ENCODE results near the gene KHNYN. TPM values are rescaled to one million over a fixed set of nuclear protein-coding genes. Genes with fewer than 3 reads are reported as not detected.
"Not testable (repeated sequence)": the region's sequence is repeated elsewhere in the genome, so short reads cannot be mapped to it uniquely, and the experiment has no call there.

KHNYN gene
- polyA plus RNA-seq, 1 experiment, result 19.7 TPM

DNA sequence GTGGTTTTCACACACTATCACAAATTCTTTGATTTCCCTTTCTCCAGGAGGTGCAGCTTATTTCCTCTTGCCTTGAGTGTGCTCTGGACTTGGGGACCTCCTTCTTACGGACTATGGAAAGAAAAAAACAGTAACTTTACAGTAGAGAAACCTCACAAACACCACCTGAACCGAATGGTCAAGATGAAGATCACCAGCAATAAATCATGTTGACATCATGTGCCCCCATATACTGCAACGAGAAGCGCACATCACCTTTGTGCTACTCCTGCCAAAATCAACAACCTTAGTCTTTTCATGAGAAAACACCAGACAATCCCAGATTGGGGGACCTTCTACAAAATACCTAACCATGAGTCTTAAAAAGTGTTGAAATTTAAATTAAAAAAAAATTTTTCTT, 44.2 kb upstream of the KHNYN start:
- TF ChIP-seq, protein P1, sequence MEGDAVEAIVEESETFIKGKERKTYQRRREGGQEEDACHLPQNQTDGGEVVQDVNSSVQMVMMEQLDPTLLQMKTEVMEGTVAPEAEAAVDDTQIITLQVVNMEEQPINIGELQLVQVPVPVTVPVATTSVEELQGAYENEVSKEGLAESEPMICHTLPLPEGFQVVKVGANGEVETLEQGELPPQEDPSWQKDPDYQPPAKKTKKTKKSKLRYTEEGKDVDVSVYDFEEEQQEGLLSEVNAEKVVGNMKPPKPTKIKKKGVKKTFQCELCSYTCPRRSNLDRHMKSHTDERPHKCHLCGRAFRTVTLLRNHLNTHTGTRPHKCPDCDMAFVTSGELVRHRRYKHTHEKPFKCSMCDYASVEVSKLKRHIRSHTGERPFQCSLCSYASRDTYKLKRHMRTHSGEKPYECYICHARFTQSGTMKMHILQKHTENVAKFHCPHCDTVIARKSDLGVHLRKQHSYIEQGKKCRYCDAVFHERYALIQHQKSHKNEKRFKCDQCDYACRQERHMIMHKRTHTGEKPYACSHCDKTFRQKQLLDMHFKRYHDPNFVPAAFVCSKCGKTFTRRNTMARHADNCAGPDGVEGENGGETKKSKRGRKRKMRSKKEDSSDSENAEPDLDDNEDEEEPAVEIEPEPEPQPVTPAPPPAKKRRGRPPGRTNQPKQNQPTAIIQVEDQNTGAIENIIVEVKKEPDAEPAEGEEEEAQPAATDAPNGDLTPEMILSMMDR (IDR thresholded peaks at IDR 0.05; ENCODE audit: insufficient read depth, low read depth, low read length), result no peak
- CTCF ChIA-PET, result interaction anchor here (1.1 to 1.4 kb wide), 2 partner anchors 11 to 26 kb away, joined by 3 read pairs; no protein-coding TSS in a partner anchor
- POLR2A ChIA-PET, result no interaction called here
- H3K36me3 ChIP-seq (ENCODE audit: control insufficient read depth, insufficient read depth, low read length), result no peaks in the 10 kb centered on the region
- no peak overlapping the region for H3K4me3 ChIP-seq (ENCODE audit: low read depth, low read length)
- no peak for DNase-seq (ENCODE audit: low read depth)
- H3K27me3 ChIP-seq (ENCODE audit: control insufficient read depth, insufficient read depth, low read length), result peaks cover 3% of the 10 kb centered on the region

DNA sequence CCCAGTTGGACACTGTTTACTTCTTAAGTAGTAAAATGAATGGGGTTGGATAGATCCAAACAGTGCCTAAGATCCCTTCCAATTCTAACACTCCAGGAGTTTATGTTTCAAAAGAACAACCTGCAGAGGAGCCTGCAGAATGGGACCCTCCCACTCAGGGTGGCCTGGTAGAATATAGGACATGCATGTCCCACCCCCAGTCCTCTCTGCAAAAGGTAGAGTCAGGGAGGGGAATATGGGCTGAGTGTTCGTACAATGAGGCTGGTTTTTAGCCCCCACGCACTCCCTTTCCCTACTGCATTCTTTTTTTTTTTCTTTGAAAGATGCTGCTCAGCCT, 42.8 kb upstream of the KHNYN start:
- no peak for DNase-seq (ENCODE audit: low read depth)
- ChIA-PET POLR2A (no interaction called here), CTCF (interaction anchor here (1.9 to 3.0 kb wide), 2 partner anchors 45 to 53 kb away, joined by 5 to 10 read pairs; no protein-coding TSS in a partner anchor)
- peaks cover 3% of the 10 kb centered on the region for H3K27me3 ChIP-seq (ENCODE audit: control insufficient read depth, insufficient read depth, low read length)
- H3K36me3 ChIP-seq (ENCODE audit: control insufficient read depth, insufficient read depth, low read length), result no peaks in the 10 kb centered on the region
- H3K4me3 ChIP-seq (ENCODE audit: low read depth, low read length), result no peak overlapping the region
- TF ChIP-seq, protein P1 (IDR thresholded peaks at IDR 0.05; ENCODE audit: insufficient read depth, low read depth, low read length), result no peak

DNA sequence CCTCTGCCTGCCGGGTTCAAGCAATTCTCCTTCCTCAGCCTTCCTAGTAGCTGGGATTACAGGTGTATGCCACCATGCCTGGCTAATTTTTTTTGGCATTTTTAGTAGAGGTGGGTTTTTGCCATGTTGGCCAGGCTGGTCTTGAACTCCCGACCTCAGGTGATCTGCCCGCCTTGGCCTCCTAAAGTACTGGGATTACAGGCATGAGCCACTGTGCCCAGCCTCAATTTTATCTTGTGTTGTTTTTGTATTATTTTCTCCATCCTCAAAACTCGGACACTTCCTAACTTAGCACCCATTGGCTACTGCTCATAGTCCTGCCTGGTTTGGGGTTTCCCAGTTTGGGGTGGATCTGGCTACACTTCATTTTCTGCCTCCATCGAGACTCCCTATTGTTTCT, 42.2 kb upstream of the KHNYN start:
- POLR2A ChIA-PET; DNase-seq (ENCODE audit: low read depth); H3K36me3 ChIP-seq (ENCODE audit: control insufficient read depth, insufficient read depth, low read length); H3K27me3 ChIP-seq (ENCODE audit: control insufficient read depth, insufficient read depth, low read length); H3K4me3 ChIP-seq (ENCODE audit: low read depth, low read length): not testable (repeated sequence)
- CTCF ChIA-PET, result interaction anchor here (1.4 to 3.0 kb wide), 3 partner anchors 9 to 54 kb away, joined by 5 to 10 read pairs (median 7); no protein-coding TSS in a partner anchor

DNA sequence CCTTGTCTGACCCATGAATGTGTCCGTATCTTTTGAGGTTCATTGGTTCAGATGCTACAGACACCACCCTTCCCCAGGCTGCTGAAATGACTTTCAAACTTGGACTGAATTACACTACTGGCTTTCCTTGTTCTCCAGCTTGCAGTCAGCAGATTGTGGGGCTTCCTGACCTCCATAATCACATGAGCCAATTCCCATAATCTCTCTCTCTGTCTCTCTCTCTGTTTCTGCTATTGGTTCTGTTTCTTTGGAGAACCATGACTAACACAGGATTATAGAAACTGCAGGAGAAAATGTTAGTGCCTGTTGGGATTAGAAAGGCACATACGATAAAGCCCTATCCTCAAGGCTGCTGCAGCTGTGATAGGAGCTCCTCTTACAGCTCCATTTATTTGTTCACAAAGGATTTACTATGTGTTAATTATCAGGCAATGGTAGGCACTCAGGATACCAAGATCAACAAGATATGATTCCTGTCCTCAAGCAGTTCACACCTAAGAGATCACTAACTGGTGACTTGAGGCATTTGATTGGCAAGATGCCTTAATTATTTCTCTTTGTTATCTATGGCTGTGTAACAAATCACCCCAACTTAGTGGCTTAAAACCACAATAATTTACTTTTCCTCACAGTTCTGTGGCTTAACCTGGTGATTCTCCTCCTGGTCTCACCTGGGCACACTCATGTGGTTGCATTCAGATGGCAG, 41.1 kb upstream of the KHNYN start:
- no peak for DNase-seq (ENCODE audit: low read depth)
- POLR2A ChIA-PET, result interaction anchor here (0.5 to 0.8 kb wide), 2 partner anchors 10 kb away, joined by 3 to 9 read pairs; partner anchors contain the start of gene NYNRIN
- H3K36me3 ChIP-seq (ENCODE audit: control insufficient read depth, insufficient read depth, low read length), result no peaks in the 10 kb centered on the region
- no peak overlapping the region for H3K4me3 ChIP-seq (ENCODE audit: low read depth, low read length)
- H3K27me3 ChIP-seq (ENCODE audit: control insufficient read depth, insufficient read depth, low read length), result peaks cover 3% of the 10 kb centered on the region
- CTCF ChIA-PET, result interaction anchor here (0.6 to 3.0 kb wide), 6 partner anchors 8 to 55 kb away, joined by 3 to 10 read pairs (median 4); no protein-coding TSS in a partner anchor
- TF ChIP-seq, protein P1 (IDR thresholded peaks at IDR 0.05; ENCODE audit: insufficient read depth, low read depth, low read length), result no peak

DNA sequence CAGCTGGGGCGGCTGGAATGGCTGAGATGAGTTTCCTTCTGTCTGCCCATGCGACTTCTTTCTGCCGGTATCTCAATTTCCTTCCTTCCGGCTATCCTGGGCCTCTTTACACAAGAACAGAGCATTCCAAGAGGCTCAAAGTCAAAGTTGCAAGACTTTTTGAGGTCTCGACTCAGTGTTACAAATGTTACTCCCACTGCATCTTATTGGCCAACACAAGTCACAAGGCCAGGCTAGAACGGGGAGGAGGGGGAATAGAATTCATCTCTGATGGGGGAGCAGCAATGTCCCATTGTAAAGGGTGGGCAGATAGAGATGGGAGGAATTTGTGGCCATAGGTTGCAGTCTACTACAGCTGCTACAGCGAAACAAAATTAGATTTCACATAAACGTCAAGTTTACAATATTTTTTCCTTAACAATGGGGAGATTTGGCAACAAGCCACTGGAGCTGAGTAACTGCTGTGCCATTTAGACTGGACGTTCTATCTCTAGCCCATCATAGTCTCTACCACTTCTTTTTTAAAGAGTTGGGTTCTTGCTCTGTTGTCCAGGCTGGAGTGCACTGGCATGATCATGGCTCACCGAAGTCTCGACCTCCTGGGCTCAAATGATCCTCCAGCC, 40.4 kb upstream of the KHNYN start:
- peaks cover 3% of the 10 kb centered on the region for H3K27me3 ChIP-seq (ENCODE audit: control insufficient read depth, insufficient read depth, low read length)
- ChIA-PET CTCF (interaction anchor here (0.7 to 3.0 kb wide), 5 partner anchors 16 to 56 kb away, joined by 3 to 10 read pairs (median 3); no protein-coding TSS in a partner anchor), POLR2A (no interaction called here)
- DNase-seq (ENCODE audit: low read depth), result no peak
- no peak overlapping the region for H3K4me3 ChIP-seq (ENCODE audit: low read depth, low read length)
- TF ChIP-seq, protein P1 (IDR thresholded peaks at IDR 0.05; ENCODE audit: insufficient read depth, low read depth, low read length), result no peak
- no peaks in the 10 kb centered on the region for H3K36me3 ChIP-seq (ENCODE audit: control insufficient read depth, insufficient read depth, low read length)
